Left hindlimb (tissue), 1 donor: ENCODE results near the gene CDC42EP3.

Source experiments
- DNase-seq: peaks from one replicate; pipeline ENCODE4 v3.0.0-alpha.2; 2018

The CDC42EP3 gene

GRCh38 chr2:37614061-37614738 lies 57.2 kb downstream of the CDC42EP3 start:
- DNase-seq = no peak

- no peak for DNase-seq
Observed at GRCh38 chr2:37612382-37612781, 59.1 kb downstream of the CDC42EP3 start.

DNA sequence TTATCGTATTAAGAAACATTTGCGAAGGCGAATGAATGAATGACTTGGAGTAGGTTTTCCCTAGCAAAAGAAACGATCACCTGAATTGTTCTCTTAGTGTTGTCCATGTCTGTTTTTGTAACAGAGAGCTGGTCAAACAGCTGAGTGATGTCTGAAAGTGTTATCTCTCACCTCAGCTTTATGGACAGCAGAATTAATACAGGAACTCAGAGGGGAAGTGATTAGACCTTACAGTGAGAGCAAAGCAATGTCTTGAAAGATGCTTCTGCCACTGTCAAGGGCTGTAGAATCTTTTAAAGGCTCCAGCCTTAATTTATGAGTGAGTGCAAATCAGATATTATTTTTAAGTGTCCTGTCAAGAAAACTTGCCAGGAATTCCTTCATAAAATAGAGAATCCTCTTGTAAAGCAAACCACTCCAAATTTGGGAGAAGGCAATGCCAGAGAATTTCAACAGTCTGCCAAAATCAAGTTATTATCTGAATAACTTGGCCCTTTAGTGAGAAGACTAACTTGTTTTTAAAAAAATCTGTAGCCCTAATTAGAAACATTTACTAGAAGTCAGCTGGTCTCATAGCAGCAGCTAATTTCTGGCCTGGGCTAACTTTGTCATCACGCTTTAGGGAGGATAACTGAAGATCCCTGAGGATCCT lies 60.7 kb downstream of the CDC42EP3 start:
- DNase-seq = no peak

DNA sequence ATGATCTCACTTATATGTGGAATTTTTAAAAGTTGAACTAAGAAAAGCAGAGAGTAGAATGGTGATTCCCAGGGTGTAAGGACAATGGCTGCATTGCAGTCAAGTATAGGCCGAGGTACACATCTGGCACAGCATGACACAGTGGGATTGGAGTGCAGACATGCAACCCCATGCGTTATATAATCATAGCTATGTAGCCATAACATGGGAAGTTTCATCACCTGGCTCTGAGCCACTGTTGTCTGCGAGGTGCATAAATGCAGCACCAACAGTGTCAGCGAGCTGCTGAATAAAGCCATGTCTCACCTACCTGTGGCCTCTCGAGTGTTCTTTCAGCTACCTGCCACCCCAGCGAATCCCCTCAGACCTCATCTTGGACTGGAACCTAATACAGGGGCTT lies 61.7 kb downstream of the CDC42EP3 start:
- no peak for DNase-seq

DNA sequence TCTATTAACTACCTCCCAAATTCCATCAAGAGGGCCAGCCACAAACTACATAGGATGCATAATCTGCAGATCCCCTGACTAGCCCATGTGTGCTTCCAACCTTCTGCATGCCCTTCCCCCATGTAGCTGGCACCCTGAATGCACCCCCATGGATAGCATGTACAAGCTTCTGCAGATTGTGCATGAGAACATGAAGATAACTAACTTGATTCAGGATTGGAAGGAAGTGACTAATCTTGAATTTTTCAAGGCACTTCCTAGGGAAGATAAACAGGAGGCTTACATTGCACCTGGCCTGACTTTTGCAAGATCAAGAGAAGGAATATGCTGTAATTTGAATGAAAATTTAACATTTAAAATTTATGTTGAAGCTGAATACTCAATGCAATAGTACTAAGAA lies 66.7 kb downstream of the CDC42EP3 start:
- DNase-seq = no peak

DNA sequence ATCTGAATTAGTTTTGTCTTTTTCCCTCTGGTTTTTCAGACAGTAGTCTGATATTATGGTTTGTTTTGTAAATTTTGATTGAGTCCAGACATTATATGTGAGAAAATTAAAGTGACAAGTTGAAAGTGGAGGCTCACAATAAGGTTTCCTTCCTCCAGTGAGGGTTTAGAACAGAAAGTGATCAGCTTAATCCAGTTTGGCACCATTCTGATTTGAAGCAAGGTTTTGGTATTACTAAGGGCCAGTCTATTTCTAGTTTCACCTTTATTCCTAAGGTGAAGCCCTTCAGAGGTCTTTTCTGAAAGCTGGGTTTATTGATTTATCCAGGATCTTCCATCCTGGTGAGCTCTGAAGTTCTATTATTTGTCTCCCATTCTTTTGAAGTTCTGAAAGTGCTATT lies 68.7 kb downstream of the CDC42EP3 start:
- no peak for DNase-seq

- no peak for DNase-seq
Observed at GRCh38 chr2:37602040-37602439, 69.4 kb downstream of the CDC42EP3 start.

DNA sequence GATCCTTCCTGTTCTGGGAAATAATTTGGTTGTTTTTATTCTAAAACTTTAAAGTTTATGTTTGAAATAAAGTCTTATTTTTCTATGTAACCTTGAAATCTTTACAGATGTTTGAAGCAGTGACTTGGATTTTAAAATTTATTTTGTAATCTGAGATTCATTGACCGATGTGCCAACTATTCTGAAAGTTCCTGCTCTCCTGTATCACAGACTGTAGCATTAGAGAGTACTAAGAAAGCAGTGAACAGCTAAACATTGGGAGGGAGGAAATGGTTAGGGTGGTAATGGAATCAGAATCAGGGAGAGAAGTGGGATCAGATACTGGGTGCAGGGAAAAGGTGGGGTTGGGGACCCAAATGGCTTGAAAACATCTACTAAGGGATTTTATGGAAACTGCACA lies 69.9 kb downstream of the CDC42EP3 start:
- DNase-seq = no peak

- DNase-seq = no peak
Observed at GRCh38 chr2:37600735-37601134, 70.7 kb downstream of the CDC42EP3 start.

GRCh38 chr2:37599688-37600525 lies 71.5 kb downstream of the CDC42EP3 start:
- no peak for DNase-seq

DNA sequence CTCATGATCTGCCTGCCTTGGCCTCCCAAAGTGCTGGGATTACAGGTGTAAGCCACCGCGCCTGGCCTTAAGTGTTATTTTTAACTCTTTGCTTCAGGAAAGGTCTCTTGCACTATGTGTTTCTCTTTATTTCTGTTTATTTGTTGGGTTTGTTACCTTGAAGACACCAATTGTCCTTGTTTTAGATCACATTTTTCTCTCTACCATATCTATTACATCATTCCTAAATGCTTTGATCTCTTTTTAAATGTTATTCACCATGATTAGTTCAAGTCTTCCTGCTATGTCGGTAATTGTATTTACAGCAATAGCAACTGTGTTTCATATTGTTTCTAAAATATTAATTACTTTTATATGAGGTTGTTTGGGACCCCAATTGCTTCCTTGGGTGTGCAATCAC lies 77.7 kb downstream of the CDC42EP3 start:
- DNase-seq = no peak

- no peak for DNase-seq
Observed at GRCh38 chr2:37593024-37593423, 78.4 kb downstream of the CDC42EP3 start.
